NOMO-1 treated with dmso at 0.1 percent for 144 hours (cell line): ENCODE measurements around the gene PSMD1.
"Not testable (repeated sequence)": the region's sequence is repeated elsewhere in the genome, so short reads cannot be mapped to it uniquely, and the experiment has no call there.

Experiments used
- DNase-seq: peaks from one replicate; lab custom pipeline; 2025; ENCODE audit not compliant: unreplicated experiment; lab: John Stamatoyannopoulos, UW

Gene PSMD1

GRCh38 chr2:231140808-231141207 lies 84.1 kb downstream of the PSMD1 start:
- DNase-seq, result not testable (repeated sequence)

DNA sequence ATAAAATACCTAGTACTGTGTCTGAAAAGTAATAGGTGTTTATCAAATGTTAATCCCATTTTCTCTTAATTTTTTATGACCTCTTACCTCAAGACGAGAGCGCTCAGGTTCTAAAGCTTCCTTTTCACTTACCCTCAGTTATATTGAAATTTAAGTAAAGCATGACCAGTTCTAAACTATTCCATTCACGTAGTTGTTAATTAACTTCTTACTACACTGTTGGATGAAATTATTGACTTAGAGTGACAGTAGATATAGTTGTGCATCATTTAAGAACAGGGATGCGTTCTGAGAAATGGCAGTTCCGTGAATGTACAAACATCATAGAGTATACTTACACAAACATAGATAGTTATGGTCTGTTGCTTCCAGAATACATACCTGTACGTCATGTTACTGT lies 88.2 kb downstream of the PSMD1 start:
- no peak for DNase-seq

- no peak for DNase-seq
These were observed 90.0 kb downstream of the PSMD1 start for GRCh38 chr2:231146665-231147064.

GRCh38 chr2:231152800-231153557 lies 96.3 kb downstream of the PSMD1 start:
- no peak for DNase-seq

DNA sequence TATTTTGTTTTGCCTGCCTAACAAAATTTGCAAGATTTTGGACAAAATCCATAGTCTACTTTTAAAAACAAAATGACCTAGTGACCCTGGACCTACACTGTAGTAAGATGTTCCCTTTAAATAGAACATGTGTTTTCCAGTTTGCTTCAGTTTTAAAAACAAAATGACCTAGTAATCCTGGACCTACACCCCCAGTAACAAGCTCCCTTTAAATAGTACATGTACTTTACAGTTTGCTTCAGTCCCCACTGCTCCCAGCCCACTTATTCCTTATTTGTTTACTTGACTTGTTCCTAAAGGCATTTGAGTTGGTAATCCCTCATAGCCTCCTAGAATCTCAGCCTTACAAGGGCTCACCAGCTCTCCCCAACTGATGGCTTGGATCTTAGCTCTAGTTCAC lies 102.6 kb downstream of the PSMD1 start:
- no peak for DNase-seq

DNA sequence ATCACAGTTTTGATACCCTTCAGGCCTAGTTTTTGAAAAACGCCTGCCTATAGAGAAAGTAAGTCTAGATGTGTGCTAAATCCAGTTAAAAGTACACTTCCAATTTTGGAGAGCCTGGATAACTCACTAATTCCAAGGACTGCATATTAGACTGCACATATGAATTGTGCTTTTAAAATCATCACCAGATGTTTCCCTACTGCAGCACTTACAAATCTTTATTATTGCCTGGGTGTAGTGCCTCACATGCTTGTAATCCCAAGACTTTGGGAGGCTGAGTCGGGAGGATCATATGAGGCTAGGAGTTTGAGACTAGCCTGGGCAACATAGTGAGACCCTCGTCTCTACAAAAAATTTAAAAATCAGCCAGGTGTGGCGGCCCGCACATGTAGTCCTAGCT lies 104.0 kb downstream of the PSMD1 start:
- no peak for DNase-seq

DNA sequence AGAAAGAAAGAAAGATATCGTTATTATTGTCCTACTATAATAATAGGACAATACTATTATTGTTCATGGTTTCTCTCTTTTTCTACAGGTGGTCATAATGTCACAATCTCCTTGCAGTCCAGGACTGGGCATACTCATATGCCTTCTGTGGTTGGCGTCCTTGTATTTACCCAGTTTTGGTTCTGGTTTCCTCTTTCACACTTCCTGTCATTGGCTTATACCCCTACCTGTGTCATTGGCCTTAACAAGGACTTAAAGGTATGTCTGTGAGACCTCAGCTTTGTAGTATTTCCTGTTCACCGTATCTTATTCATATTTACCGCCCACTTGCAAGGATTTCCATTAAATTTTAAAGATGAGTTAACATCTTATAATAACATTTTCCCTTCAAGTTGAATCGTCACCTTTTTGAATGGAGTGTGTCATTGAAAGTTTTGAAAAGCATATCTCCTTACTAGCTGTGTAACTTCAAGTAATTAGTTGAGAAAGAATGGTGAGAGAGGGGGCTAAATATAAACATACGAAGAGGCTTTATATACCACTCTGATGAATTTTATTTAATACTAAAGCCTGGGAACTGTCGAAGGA lies 104.7 kb downstream of the PSMD1 start:
- DNase-seq, result no peak

DNA sequence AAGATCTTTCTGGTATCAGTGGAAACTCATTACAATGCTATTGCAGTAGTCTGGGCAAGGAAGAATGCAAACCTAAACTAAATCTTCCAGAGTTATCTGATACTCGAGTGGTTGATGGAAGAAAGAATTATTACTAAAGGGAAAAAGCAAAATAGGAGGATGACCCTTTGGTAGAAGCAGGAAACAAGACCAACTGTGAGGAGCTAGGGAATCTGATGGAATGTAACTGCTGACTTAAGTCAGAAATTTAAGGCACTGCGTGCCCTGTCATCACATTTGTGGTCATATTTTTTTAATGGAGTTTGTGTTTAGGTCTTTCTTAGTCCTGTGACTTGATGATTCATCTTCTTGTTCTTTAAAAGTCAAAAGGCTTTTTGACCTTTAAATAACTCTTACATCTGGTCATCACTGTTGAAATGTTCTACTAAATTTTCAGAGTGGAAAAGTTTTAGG lies 105.2 kb downstream of the PSMD1 start:
- no peak for DNase-seq

DNA sequence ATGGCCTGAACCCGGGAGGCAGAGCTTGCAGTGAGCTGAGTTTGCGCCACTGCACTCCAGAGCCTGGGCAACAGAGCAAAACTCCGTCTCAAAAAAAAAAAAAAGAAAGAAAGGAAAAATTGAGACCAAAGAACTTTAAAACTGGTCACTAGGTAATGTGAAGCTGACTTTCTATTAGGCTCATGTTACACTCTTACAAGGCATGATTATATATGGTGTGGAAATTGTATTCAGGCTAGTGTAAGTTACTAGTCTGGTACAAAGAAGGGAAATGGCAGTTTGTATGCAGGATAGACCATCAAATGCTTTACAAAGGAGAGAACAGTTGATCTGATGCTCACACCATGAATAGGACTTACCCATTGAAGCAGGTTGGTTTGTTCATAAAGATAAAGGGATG lies 106.3 kb downstream of the PSMD1 start:
- no peak for DNase-seq

- no peak for DNase-seq
These were observed 106.9 kb downstream of the PSMD1 start for GRCh38 chr2:231163414-231164095.

DNA sequence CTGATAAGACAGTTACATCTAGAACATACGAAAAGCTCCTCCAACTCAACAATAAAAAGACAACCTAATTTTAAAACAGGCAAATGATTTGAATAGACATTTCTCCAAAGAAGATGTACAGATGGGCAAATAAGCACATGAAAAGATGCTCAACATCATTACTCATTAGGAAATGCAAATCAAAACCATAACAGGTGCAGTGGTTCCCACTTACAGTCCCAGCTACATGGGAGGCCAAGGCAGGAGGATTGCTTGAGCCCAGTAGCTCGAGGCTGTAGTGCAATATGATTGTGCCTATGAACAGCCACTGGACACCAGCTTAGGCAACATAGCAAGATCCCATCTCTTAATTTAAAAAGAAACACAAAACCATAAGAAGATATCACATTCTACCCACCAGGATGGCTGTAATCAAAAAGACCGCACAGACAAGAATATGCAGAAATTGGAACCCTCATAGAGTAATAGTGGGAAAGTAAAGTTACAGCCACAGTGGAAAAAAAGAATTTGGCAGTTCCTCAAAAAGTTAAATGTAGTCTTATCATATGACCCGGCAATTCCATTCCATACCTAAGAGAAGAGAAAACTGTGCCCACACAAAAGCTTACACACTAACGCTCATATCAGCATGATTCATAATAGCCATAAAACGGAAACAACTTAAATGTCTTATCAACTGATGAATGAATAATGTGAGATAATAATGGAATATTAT lies 111.2 kb downstream of the PSMD1 start:
- DNase-seq, result no peak

- DNase-seq, result no peak
These were observed 111.9 kb downstream of the PSMD1 start for GRCh38 chr2:231168460-231169139.

DNA sequence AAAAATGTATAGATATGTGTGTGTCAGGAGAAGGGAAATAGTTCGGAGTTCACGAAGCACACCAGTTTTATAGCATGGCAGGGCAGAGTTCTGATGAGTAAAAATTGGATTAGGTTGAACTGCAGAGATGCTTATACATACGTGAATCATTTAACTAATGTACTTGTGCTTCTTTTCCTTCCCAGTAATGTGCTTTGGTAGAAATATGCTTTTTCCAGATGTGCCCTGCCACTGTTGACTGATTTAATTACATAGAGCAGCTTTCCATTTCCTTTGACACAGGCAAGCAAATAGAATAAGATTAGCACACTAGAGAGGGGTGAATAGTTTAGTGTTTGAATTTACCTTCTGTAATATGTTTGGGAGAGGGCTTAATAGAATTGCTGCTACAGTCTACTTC lies 112.8 kb downstream of the PSMD1 start:
- no peak for DNase-seq

DNA sequence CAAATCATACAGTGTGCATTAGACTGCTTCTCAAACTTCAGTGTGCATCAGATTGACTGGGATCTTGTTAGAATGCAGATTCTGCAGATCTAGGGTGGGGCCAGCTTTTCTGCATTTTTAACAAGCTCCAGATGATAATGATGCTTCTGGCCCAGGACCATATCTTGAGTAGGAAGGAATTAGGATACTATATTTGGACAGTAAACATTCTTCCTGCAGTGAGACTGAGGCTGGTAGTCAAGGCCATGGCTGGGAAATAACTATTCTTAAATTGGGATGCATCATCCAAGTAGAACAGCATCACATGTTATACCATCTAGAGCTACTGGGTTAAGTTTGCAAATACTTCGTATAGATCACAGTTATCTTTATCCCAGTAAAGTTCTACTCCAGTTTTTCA lies 113.4 kb downstream of the PSMD1 start:
- no peak for DNase-seq

- no peak for DNase-seq
These were observed 115.4 kb downstream of the PSMD1 start for GRCh38 chr2:231172025-231172424.

DNA sequence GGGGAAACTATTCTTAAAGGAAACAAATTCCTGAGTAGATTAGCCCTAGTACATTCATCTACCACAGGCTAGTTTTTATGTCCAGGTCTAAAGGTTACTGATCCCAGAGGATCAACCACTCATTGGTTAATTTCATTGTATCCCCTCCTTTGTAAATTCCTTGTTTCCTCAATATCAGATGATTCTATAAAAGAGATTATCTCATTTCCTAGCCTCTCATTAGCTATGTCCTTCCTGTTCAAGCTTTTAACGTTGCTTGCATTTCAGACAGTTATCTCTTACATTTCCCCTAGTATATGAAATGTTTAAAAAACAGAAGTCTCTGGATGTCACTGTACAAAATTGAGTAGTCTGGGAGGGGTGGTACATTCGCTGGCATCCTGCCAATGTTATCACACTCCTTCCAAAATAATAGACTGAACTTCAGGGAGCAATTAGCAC lies 117.6 kb downstream of the PSMD1 start:
- no peak for DNase-seq

- no peak for DNase-seq
These were observed 119.4 kb downstream of the PSMD1 start for GRCh38 chr2:231176066-231176465.

DNA sequence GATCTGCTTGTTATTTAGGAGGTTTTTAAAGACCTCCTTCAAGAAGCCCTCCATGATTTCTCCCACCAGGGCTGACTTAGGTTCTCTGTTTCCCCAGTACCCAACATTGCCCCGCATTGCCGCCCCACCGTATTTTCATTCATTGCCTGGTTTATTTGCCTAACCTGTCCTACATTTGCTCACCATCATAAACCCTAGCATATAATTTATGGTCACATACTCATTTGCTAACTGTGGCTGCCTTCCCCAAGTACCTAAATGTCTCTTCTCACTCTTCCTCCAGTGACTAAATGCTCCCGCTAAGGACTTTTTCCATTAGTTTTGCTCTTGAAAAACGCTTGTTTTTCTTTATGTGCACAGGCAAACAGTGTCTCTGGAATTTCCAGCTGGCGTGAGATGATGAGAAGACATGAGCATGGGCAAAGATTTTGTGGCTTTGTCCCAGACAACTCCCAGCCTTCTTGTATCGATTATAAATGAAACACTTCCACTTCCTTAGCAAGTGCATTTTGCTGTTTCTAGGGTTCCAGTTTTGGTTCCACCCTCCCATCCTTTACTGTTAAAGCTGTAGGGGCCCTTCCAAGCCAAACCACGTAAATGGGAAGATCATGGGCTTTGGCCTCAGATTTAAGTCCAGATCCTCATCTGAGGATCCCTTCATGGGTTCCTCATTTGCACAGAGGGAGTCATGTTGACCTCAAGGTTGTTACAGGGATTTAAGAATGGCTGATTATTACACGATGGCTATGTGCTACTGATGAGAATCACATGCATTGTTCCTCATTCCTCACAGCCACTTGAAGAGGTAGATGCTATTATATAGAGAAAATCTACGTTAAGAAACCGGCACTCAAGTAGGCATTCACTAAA lies 120.7 kb downstream of the PSMD1 start:
- no peak for DNase-seq

- DNase-seq, result not testable (repeated sequence)
These were observed 122.1 kb downstream of the PSMD1 start for GRCh38 chr2:231178805-231179204.
